WTC11 (cell line): ENCODE data around the gene RNASE7. TPM values are rescaled to one million over a fixed set of nuclear protein-coding genes. Genes with fewer than 3 reads are reported as not detected.

Experiments
- CREM ChIP-seq: sonication (generic); formaldehyde crosslinking; IDR thresholded peaks from 2 replicates; pipeline ENCODE4 v1.8.1; 2022; ENCODE audit warnings: mild to moderate bottlenecking, missing genetic modification reagents, moderate library complexity
- FOXK1 ChIP-seq: sonication (generic); formaldehyde crosslinking; IDR thresholded peaks from 2 replicates; pipeline ENCODE4 v1.8.0; 2022; ENCODE audit warnings: mild to moderate bottlenecking, moderate library complexity, missing genetic modification reagents
- GRHL2 ChIP-seq: fragments of 250-450 bp; sonication (Bioruptor Pico); IDR thresholded peaks from 2 replicates; pipeline ENCODE4 v1.8.0; 2022; ENCODE audit warnings: mild to moderate bottlenecking, moderate library complexity; ENCODE audit not compliant: insufficient replicate concordance, severe bottlenecking
- GTF2I ChIP-seq: fragments of 250-450 bp; sonication (Bioruptor Pico); conservative IDR thresholded peaks from 2 replicates; pipeline ENCODE4 v1.4.0; 2021; ENCODE audit warnings: mild to moderate bottlenecking
- HMGA2 ChIP-seq: fragments of 250-450 bp; sonication (Bioruptor Pico); IDR thresholded peaks from 2 replicates; pipeline ENCODE4 v1.4.0; 2021; ENCODE audit warnings: mild to moderate bottlenecking, moderate library complexity
- JAZF1 ChIP-seq: fragments of 250-450 bp; sonication (Bioruptor Pico); IDR thresholded peaks from 2 replicates; pipeline ENCODE4 v1.9.0; 2021; ENCODE audit warnings: moderate library complexity, mild to moderate bottlenecking, inconsistent platforms
- KAT7 ChIP-seq: sonication (generic); formaldehyde crosslinking; IDR thresholded peaks from 2 replicates; pipeline ENCODE4 v1.8.1; 2023; ENCODE audit warnings: missing genetic modification reagents, mild to moderate bottlenecking, borderline replicate concordance
- MYBL2 ChIP-seq: sonication (generic); formaldehyde crosslinking; IDR thresholded peaks from 2 replicates; pipeline ENCODE4 v1.8.1; 2023; ENCODE audit warnings: mild to moderate bottlenecking, moderate library complexity, missing genetic modification reagents
- NFE2L1 ChIP-seq: sonication (generic); formaldehyde crosslinking; IDR thresholded peaks from 2 replicates; pipeline ENCODE4 v1.8.1; 2023; ENCODE audit warnings: missing genetic modification reagents
- NR2C2 ChIP-seq: sonication (generic); formaldehyde crosslinking; IDR thresholded peaks from 2 replicates; pipeline ENCODE4 v1.8.0; 2022; ENCODE audit warnings: mild to moderate bottlenecking, missing genetic modification reagents
- OVOL2 ChIP-seq: fragments of 250-450 bp; sonication (Bioruptor Pico); IDR thresholded peaks from 2 replicates; pipeline ENCODE4 v1.9.0; 2021; ENCODE audit warnings: mild to moderate bottlenecking, borderline replicate concordance
- SMAD3 ChIP-seq: sonication (generic); formaldehyde crosslinking; IDR thresholded peaks from 2 replicates; pipeline ENCODE4 v1.8.0; 2022; ENCODE audit warnings: missing genetic modification reagents, mild to moderate bottlenecking, borderline replicate concordance
- SMAD4 ChIP-seq: sonication (generic); formaldehyde crosslinking; IDR thresholded peaks from 2 replicates; pipeline ENCODE4 v1.8.0; 2022; ENCODE audit warnings: mild to moderate bottlenecking, missing genetic modification reagents
- TCF7 ChIP-seq: sonication (generic); formaldehyde crosslinking; IDR thresholded peaks from 2 replicates; pipeline ENCODE4 v1.8.0; 2022; ENCODE audit warnings: mild to moderate bottlenecking, low read depth, missing genetic modification reagents, moderate library complexity
- ZNF121 ChIP-seq: sonication (generic); formaldehyde crosslinking; IDR thresholded peaks from 2 replicates; pipeline ENCODE4 v1.8.0; 2023; ENCODE audit warnings: missing genetic modification reagents
- ZNF138 ChIP-seq: sonication (generic); formaldehyde crosslinking; conservative IDR thresholded peaks from 2 replicates; pipeline ENCODE4 v1.8.1; 2022; ENCODE audit warnings: mild to moderate bottlenecking, moderate library complexity, missing genetic modification reagents
- ZNF219 ChIP-seq: sonication (generic); formaldehyde crosslinking; IDR thresholded peaks from 2 replicates; pipeline ENCODE4 v1.8.0; 2023; ENCODE audit warnings: missing genetic modification reagents, mild to moderate bottlenecking, borderline replicate concordance
- ZNF423 ChIP-seq: fragments of 250-450 bp; sonication (Bioruptor Pico); IDR thresholded peaks from 2 replicates; pipeline ENCODE4 v2.1.2; 2022; ENCODE audit warnings: mild to moderate bottlenecking, moderate library complexity
- total RNA-seq: library from RNA; stranded (reverse); gene quantifications from 3 replicates; pipeline ENCODE4 v1.2.3, GENCODE V29; 2021
- TF ChIP-seq, protein P1 (sequence below): sonication (generic); formaldehyde crosslinking; conservative IDR thresholded peaks from 2 replicates; pipeline ENCODE4 v1.8.1; 2023; ENCODE audit warnings: mild to moderate bottlenecking, low read depth, missing genetic modification reagents, moderate library complexity
- TF ChIP-seq, protein P2 (sequence below): sonication (generic); formaldehyde crosslinking; IDR thresholded peaks from 2 replicates; pipeline ENCODE4 v1.8.1; 2023; ENCODE audit warnings: mild to moderate bottlenecking, moderate library complexity, missing genetic modification reagents
- TF ChIP-seq, protein P3 (sequence below): fragments of 200-600 bp; IDR thresholded peaks from 2 replicates; pipeline ENCODE4 v1.8.0; 2022; ENCODE audit warnings: antibody characterized with exemption
- TF ChIP-seq, protein P4 (sequence below): fragments of 250-450 bp; sonication (Bioruptor Pico); IDR thresholded peaks from 2 replicates; pipeline ENCODE4 v1.9.0; 2021; ENCODE audit warnings: mild to moderate bottlenecking, borderline replicate concordance
- TF ChIP-seq, protein P5 (sequence below): sonication (generic); formaldehyde crosslinking; IDR thresholded peaks from 2 replicates; pipeline ENCODE4 v1.8.1; 2023; ENCODE audit warnings: mild to moderate bottlenecking, missing genetic modification reagents, borderline replicate concordance
- TF ChIP-seq, protein P6 (sequence below): fragments of 250-450 bp; sonication (Bioruptor Pico); IDR thresholded peaks from 2 replicates; pipeline ENCODE4 v1.9.0; 2021; ENCODE audit warnings: mild to moderate bottlenecking

The RNASE7 gene
- total RNA-seq, 1 experiment from 2014 or later, result not detected

DNA sequence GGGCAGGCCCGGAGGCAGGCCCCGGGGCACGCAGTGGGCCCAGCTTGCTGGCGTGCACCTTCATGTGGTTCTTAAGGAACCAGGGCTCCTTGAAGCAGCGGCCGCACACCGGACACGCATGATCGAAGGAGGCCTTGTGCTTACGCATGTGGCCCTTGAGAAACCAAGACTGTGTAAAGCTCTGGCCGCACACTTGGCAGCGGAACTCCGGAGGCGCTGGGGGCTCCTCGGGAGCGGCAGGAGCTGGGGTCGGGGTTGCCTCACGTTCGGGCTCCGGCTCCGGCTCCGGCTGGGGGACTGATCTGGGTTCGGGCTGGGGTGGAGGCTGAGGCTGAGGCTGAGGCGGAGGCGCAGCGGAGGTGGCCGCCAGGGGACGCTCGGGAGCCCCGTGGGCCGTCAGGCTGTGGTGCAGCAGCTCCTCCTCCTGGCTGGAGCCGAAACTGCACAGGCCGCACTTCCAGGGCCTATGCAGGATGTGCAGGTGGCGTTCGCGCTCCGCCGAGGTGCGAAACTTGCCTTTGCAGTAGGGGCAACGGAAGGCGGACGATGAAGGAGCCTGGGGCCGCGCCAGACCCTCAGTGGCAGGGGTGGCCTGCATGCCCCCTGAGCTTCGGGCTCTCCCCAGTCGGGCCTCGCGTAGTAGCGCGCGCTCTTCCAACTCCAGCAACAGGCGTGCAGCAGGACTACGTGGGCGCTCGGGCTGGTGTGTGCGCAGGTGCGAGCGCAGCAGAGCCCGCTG lies 50.3 kb downstream of the RNASE7 start (continued):
- TF ChIP-seq JAZF1 (CRISPR knock-in tag) (no peak), TCF7 (CRISPR knock-in tag) (0 out of 2 replicates have a peak, but pooled peaks have one; percentile 61), OVOL2 (no peak), KAT7 (CRISPR knock-in tag) (peak; percentile 71; the same call in 1 of the 2 replicates), ZNF138 (CRISPR knock-in tag) (no peak; the same call in 1 of the 2 replicates), FOXK1 (CRISPR knock-in tag) (peak; percentile 82; the same call in 1 of the 2 replicates), GRHL2 (no peak), NR2C2 (no peak), SMAD3 (CRISPR knock-in tag) (no peak), GTF2I (no peak), SMAD4 (CRISPR knock-in tag) (no peak), ZNF219 (CRISPR knock-in tag) (no peak), HMGA2 (CRISPR knock-in tag) (no peak), CREM (CRISPR knock-in tag) (0 out of 2 replicates have a peak, but pooled peaks have one; percentile 56), ZNF121 (CRISPR knock-in tag) (0 out of 2 replicates have a peak, but pooled peaks have one; percentile 14), NFE2L1 (CRISPR knock-in tag) (peak; percentile 88; the same call in 1 of the 2 replicates), MYBL2 (peak; percentile 80), ZNF423 (CRISPR knock-in tag) (no peak)
- TF ChIP-seq, protein P1, sequence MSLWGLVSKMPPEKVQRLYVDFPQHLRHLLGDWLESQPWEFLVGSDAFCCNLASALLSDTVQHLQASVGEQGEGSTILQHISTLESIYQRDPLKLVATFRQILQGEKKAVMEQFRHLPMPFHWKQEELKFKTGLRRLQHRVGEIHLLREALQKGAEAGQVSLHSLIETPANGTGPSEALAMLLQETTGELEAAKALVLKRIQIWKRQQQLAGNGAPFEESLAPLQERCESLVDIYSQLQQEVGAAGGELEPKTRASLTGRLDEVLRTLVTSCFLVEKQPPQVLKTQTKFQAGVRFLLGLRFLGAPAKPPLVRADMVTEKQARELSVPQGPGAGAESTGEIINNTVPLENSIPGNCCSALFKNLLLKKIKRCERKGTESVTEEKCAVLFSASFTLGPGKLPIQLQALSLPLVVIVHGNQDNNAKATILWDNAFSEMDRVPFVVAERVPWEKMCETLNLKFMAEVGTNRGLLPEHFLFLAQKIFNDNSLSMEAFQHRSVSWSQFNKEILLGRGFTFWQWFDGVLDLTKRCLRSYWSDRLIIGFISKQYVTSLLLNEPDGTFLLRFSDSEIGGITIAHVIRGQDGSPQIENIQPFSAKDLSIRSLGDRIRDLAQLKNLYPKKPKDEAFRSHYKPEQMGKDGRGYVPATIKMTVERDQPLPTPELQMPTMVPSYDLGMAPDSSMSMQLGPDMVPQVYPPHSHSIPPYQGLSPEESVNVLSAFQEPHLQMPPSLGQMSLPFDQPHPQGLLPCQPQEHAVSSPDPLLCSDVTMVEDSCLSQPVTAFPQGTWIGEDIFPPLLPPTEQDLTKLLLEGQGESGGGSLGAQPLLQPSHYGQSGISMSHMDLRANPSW (CRISPR knock-in tag), result no peak
- TF ChIP-seq, protein P2, sequence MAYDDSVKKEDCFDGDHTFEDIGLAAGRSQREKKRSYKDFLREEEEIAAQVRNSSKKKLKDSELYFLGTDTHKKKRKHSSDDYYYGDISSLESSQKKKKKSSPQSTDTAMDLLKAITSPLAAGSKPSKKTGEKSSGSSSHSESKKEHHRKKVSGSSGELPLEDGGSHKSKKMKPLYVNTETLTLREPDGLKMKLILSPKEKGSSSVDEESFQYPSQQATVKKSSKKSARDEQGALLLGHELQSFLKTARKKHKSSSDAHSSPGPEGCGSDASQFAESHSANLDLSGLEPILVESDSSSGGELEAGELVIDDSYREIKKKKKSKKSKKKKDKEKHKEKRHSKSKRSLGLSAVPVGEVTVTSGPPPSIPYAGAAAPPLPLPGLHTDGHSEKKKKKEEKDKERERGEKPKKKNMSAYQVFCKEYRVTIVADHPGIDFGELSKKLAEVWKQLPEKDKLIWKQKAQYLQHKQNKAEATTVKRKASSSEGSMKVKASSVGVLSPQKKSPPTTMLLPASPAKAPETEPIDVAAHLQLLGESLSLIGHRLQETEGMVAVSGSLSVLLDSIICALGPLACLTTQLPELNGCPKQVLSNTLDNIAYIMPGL, result peak; percentile 92
- TF ChIP-seq, protein P3, sequence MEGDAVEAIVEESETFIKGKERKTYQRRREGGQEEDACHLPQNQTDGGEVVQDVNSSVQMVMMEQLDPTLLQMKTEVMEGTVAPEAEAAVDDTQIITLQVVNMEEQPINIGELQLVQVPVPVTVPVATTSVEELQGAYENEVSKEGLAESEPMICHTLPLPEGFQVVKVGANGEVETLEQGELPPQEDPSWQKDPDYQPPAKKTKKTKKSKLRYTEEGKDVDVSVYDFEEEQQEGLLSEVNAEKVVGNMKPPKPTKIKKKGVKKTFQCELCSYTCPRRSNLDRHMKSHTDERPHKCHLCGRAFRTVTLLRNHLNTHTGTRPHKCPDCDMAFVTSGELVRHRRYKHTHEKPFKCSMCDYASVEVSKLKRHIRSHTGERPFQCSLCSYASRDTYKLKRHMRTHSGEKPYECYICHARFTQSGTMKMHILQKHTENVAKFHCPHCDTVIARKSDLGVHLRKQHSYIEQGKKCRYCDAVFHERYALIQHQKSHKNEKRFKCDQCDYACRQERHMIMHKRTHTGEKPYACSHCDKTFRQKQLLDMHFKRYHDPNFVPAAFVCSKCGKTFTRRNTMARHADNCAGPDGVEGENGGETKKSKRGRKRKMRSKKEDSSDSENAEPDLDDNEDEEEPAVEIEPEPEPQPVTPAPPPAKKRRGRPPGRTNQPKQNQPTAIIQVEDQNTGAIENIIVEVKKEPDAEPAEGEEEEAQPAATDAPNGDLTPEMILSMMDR, result peak; percentile 100
- TF ChIP-seq, protein P4, sequence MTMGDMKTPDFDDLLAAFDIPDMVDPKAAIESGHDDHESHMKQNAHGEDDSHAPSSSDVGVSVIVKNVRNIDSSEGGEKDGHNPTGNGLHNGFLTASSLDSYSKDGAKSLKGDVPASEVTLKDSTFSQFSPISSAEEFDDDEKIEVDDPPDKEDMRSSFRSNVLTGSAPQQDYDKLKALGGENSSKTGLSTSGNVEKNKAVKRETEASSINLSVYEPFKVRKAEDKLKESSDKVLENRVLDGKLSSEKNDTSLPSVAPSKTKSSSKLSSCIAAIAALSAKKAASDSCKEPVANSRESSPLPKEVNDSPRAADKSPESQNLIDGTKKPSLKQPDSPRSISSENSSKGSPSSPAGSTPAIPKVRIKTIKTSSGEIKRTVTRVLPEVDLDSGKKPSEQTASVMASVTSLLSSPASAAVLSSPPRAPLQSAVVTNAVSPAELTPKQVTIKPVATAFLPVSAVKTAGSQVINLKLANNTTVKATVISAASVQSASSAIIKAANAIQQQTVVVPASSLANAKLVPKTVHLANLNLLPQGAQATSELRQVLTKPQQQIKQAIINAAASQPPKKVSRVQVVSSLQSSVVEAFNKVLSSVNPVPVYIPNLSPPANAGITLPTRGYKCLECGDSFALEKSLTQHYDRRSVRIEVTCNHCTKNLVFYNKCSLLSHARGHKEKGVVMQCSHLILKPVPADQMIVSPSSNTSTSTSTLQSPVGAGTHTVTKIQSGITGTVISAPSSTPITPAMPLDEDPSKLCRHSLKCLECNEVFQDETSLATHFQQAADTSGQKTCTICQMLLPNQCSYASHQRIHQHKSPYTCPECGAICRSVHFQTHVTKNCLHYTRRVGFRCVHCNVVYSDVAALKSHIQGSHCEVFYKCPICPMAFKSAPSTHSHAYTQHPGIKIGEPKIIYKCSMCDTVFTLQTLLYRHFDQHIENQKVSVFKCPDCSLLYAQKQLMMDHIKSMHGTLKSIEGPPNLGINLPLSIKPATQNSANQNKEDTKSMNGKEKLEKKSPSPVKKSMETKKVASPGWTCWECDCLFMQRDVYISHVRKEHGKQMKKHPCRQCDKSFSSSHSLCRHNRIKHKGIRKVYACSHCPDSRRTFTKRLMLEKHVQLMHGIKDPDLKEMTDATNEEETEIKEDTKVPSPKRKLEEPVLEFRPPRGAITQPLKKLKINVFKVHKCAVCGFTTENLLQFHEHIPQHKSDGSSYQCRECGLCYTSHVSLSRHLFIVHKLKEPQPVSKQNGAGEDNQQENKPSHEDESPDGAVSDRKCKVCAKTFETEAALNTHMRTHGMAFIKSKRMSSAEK (CRISPR knock-in tag), result no peak
- TF ChIP-seq, protein P5, sequence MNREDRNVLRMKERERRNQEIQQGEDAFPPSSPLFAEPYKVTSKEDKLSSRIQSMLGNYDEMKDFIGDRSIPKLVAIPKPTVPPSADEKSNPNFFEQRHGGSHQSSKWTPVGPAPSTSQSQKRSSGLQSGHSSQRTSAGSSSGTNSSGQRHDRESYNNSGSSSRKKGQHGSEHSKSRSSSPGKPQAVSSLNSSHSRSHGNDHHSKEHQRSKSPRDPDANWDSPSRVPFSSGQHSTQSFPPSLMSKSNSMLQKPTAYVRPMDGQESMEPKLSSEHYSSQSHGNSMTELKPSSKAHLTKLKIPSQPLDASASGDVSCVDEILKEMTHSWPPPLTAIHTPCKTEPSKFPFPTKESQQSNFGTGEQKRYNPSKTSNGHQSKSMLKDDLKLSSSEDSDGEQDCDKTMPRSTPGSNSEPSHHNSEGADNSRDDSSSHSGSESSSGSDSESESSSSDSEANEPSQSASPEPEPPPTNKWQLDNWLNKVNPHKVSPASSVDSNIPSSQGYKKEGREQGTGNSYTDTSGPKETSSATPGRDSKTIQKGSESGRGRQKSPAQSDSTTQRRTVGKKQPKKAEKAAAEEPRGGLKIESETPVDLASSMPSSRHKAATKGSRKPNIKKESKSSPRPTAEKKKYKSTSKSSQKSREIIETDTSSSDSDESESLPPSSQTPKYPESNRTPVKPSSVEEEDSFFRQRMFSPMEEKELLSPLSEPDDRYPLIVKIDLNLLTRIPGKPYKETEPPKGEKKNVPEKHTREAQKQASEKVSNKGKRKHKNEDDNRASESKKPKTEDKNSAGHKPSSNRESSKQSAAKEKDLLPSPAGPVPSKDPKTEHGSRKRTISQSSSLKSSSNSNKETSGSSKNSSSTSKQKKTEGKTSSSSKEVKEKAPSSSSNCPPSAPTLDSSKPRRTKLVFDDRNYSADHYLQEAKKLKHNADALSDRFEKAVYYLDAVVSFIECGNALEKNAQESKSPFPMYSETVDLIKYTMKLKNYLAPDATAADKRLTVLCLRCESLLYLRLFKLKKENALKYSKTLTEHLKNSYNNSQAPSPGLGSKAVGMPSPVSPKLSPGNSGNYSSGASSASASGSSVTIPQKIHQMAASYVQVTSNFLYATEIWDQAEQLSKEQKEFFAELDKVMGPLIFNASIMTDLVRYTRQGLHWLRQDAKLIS, result no peak
- TF ChIP-seq, protein P6, sequence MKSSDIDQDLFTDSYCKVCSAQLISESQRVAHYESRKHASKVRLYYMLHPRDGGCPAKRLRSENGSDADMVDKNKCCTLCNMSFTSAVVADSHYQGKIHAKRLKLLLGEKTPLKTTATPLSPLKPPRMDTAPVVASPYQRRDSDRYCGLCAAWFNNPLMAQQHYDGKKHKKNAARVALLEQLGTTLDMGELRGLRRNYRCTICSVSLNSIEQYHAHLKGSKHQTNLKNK, result 0 out of 2 replicates have a peak, but pooled peaks have one; percentile 3
